ENCODE measurements around the gene IGF2. TPM values are rescaled to one million over a fixed set of nuclear protein-coding genes. Genes with fewer than 3 reads are reported as not detected.

IGF2 gene
- total and polyA plus RNA-seq, 2 of the 8 experiments (the other 6 are each of a cell fraction or from before 2014, with no cell fraction given) = 0.74 to 1.5 TPM

- no peak for TF ChIP-seq BCL11A (IDR thresholded peaks at IDR 0.05; ENCODE audit: low read depth in 2 of 2, low read length in 2 of 2)
- TF ChIP-seq, protein P1, sequence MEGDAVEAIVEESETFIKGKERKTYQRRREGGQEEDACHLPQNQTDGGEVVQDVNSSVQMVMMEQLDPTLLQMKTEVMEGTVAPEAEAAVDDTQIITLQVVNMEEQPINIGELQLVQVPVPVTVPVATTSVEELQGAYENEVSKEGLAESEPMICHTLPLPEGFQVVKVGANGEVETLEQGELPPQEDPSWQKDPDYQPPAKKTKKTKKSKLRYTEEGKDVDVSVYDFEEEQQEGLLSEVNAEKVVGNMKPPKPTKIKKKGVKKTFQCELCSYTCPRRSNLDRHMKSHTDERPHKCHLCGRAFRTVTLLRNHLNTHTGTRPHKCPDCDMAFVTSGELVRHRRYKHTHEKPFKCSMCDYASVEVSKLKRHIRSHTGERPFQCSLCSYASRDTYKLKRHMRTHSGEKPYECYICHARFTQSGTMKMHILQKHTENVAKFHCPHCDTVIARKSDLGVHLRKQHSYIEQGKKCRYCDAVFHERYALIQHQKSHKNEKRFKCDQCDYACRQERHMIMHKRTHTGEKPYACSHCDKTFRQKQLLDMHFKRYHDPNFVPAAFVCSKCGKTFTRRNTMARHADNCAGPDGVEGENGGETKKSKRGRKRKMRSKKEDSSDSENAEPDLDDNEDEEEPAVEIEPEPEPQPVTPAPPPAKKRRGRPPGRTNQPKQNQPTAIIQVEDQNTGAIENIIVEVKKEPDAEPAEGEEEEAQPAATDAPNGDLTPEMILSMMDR (IDR thresholded peaks at IDR 0.05; ENCODE audit: control extremely low read depth in 1 of 3, insufficient read depth in 1 of 3, low read depth in 1 of 3, low read length in 3 of 3) = no peak
Measured at GRCh38 chr11:2092956-2093412, 46.2 kb downstream of the IGF2 start (continued).

Measured in H1 (cell line).